ENCODE measurements around the gene ECHS1.

Gene ECHS1

DNA sequence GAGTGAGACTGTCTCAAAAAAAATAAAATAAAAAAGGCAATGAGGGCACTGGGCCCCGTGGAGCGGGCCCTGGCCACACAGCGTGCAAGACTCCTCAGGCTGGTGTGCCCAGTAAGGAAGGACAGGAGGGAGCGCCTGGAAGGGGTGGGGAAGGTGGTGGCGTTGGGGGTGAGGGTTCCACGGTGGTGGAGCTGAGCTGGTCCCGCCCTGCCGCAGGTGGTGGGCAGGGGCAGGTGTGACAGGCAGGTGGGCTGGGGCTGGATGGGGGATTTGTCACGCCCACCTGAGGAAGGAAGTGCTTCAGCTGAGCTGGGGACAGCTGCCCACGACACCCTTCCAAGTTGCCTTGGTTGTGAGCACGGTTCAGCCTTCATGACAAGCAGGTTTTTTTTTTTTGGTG is 26.7 kb downstream of the ECHS1 start:
- DNase-seq (ENCODE audit: low read depth): no peak
- H3K4me3 ChIP-seq (ENCODE audit: low read length): no peak overlapping the region

DNA sequence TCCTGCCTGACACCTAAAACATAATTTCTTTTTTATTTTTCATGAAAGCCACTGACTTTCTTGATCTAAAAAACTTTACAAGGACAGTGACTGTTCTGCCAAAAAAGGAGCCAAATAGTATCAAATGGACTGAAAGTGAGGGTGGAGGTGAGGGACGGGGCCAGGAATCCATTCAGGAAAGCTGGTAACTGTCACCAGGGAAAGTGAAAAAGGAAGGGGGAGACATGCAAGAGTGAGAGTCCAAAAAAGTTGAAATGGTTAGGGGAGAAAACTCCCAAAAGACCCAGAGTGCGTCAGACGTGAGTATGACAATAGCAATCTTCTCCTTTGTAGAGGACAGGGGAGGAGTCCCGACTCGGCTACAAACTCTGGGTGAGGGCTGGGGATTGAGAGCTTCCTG is 28.9 kb downstream of the ECHS1 start:
- DNase-seq (ENCODE audit: low read depth): no peak
- H3K4me3 ChIP-seq (ENCODE audit: low read length): no peak overlapping the region
- TF ChIP-seq, protein P1, sequence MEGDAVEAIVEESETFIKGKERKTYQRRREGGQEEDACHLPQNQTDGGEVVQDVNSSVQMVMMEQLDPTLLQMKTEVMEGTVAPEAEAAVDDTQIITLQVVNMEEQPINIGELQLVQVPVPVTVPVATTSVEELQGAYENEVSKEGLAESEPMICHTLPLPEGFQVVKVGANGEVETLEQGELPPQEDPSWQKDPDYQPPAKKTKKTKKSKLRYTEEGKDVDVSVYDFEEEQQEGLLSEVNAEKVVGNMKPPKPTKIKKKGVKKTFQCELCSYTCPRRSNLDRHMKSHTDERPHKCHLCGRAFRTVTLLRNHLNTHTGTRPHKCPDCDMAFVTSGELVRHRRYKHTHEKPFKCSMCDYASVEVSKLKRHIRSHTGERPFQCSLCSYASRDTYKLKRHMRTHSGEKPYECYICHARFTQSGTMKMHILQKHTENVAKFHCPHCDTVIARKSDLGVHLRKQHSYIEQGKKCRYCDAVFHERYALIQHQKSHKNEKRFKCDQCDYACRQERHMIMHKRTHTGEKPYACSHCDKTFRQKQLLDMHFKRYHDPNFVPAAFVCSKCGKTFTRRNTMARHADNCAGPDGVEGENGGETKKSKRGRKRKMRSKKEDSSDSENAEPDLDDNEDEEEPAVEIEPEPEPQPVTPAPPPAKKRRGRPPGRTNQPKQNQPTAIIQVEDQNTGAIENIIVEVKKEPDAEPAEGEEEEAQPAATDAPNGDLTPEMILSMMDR (conservative IDR thresholded peaks at IDR 0.05; ENCODE audit: low read length): no peak

More for the DNA sequence above, 26.7 kb downstream of the ECHS1 start:
- TF ChIP-seq, protein P1 (conservative IDR thresholded peaks at IDR 0.05; ENCODE audit: low read length): no peak

DNA sequence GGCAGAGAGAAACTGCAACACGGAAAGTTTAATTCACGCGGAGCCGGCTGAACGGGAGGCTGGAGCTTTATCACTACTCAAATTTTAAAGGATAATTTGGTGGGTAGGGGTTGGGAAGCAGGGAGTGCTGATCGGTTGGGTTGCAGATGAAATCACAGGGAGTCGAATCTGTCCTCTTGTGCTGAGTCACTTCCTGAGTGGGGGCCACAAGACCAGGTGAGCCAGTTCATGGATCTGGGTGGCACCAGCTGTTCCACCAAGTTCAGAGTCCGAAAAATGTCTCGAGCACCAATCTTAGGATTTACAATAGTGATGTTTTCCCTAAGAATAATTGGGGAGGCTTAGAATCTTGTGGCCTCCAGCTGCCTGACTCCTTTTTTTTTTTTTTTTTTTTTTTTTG is 29.6 kb downstream of the ECHS1 start:
- no peak overlapping the region for H3K4me3 ChIP-seq (ENCODE audit: low read length)
- no peak for DNase-seq (ENCODE audit: low read depth)
- TF ChIP-seq, protein P1 (conservative IDR thresholded peaks at IDR 0.05; ENCODE audit: low read length): no peak

DNA sequence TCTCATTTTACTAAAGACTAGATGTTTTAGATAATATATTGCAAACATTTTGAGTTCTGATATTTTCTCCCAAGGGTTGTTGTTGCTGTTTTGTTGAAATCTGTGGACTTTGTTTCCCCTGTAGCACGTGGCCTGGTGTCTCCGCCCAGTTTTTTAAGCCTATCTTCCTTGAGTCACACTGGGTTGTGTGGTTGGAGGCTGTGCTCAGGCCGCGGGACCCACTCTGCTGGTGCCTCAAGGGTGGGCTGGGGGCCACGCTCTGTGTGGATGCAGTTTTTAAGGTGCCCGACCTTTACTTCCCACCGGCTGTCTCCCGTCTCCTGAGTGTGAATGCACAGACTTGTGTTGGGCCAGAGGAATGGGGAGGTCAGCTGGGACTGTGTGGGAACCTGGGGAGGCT is 30.2 kb downstream of the ECHS1 start:
- no peak overlapping the region for H3K4me3 ChIP-seq (ENCODE audit: low read length)
- TF ChIP-seq, protein P1 (conservative IDR thresholded peaks at IDR 0.05; ENCODE audit: low read length): no peak
- no peak for DNase-seq (ENCODE audit: low read depth)

DNA sequence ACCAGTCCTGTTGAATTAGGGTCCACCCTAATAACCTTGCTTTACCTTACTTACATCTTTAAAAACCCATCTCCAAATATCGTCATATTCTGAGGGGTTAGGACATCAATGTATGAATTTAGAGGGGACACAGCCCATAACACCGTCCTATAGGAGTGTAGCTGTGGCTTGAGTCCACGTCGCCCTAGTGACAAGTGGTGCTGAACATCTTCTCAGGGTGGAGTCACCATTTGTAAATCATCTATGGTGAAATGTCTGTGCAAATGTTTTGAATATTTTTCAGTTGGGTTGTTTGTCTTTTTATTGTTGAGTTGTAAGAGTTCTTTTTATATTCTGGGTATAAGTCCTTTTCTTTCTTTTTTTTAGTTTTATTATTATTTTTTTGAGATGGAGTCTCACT is 31.2 kb downstream of the ECHS1 start:
- no peak overlapping the region for H3K4me3 ChIP-seq (ENCODE audit: low read length)
- TF ChIP-seq, protein P1 (conservative IDR thresholded peaks at IDR 0.05; ENCODE audit: low read length): no peak
- no peak for DNase-seq (ENCODE audit: low read depth)

DNA sequence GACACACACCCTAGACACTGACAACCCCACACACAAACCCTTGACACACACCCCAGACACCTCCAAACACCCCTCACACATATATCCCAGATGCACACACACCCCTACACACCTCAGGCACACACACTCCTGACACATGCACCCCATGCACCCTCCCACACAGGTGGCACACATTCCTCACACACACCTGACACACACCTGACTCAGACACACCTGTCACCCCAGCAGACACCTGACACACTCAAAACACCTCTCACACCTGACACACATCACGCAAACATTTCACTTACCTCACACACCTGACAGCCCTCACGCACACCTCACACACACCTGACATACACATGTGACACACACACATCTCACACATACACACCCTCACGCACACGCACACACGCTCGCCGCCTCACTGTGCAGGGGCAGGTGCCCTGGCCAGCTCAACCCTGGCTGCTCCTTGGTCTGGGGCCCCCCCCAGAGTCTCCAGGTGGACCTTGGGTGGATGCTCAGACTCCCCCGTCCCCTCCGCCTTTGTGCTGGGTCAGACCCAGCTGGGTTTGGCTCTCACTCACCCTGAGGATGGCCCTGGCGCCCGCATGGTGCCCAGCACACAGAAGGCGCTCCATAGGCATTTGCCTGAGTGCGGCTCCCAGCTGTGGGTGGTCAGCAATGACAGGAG is 33.3 kb downstream of the ECHS1 start:
- H3K4me3 ChIP-seq (ENCODE audit: low read length): no peak overlapping the region
- TF ChIP-seq, protein P1 (conservative IDR thresholded peaks at IDR 0.05; ENCODE audit: low read length): no peak
- no peak for DNase-seq (ENCODE audit: low read depth)

All from AG10803 (cell line).